GM19043 (cell line): ENCODE results near the gene SLC9A2.

Experiments used
- ATAC-seq: cut with Tn5 transposase; IDR thresholded peaks from one replicate; pipeline ENCODE4 v1.9.1; 2021; ENCODE audit warnings: low read depth; ENCODE audit not compliant: unreplicated experiment

The SLC9A2 gene

GRCh38 chr2:102619414-102620319 lies at the start of gene SLC9A2:
SLC9A2 (plus strand) TSS chr2:102619553; CDS start chr2:102619849, 296 bp downstream.
- no peak for ATAC-seq

GRCh38 chr2:102575888-102576287 lies 43.5 kb upstream of the SLC9A2 start:
- no peak for ATAC-seq

- ATAC-seq: no peak
Observed at GRCh38 chr2:102578376-102578775, 41.0 kb upstream of the SLC9A2 start.

GRCh38 chr2:102581911-102582310 lies 37.4 kb upstream of the SLC9A2 start:
- no peak for ATAC-seq

- ATAC-seq: no peak
Observed at GRCh38 chr2:102582845-102583244, 36.5 kb upstream of the SLC9A2 start.

- ATAC-seq: no peak
Observed at GRCh38 chr2:102585847-102586404, 33.4 kb upstream of the SLC9A2 start.

GRCh38 chr2:102588213-102588939 lies 31.0 kb upstream of the SLC9A2 start:
- no peak for ATAC-seq

GRCh38 chr2:102589444-102589843 lies 29.9 kb upstream of the SLC9A2 start:
- no peak for ATAC-seq

GRCh38 chr2:102591491-102592045 lies 27.8 kb upstream of the SLC9A2 start:
- no peak for ATAC-seq

- ATAC-seq: no peak
Observed at GRCh38 chr2:102592601-102593000, 26.8 kb upstream of the SLC9A2 start.

GRCh38 chr2:102593516-102593915 lies 25.8 kb upstream of the SLC9A2 start:
- no peak for ATAC-seq

GRCh38 chr2:102594445-102595016 lies 24.8 kb upstream of the SLC9A2 start:
- ATAC-seq: no peak

- ATAC-seq: no peak
Observed at GRCh38 chr2:102597788-102598187, 21.6 kb upstream of the SLC9A2 start.

GRCh38 chr2:102599486-102599885 lies 19.9 kb upstream of the SLC9A2 start:
- no peak for ATAC-seq

- no peak for ATAC-seq
Observed at GRCh38 chr2:102601730-102602129, 17.6 kb upstream of the SLC9A2 start.

GRCh38 chr2:102603904-102604303 lies 15.4 kb upstream of the SLC9A2 start:
- no peak for ATAC-seq

- no peak for ATAC-seq
Observed at GRCh38 chr2:102604769-102605168, 14.6 kb upstream of the SLC9A2 start.

- ATAC-seq: no peak
Observed at GRCh38 chr2:102606353-102606752, 13.0 kb upstream of the SLC9A2 start.

GRCh38 chr2:102615620-102616436 lies 3.5 kb upstream of the SLC9A2 start:
- peak; percentile 98 for ATAC-seq
